Fibroblast of mammary gland (primary cell): ENCODE results near the gene PDCD1LG2.

ENCODE experiments used
- DNase-seq: peaks from one replicate; pipeline ENCODE4 v3.0.0-alpha.2; 2010; ENCODE audit warnings: low read depth
- H3K4me3 ChIP-seq: 2 replicates; pipeline ENCODE4 v1.5.1; 2011; ENCODE audit warnings: low read depth, mild to moderate bottlenecking, low read length, moderate library complexity; ENCODE audit not compliant: control insufficient read depth
- CTCF ChIP-seq: conservative IDR thresholded peaks from 2 replicates; pipeline ENCODE4 v1.5.1; 2011; ENCODE audit warnings: low read depth, low read length, inconsistent platforms; ENCODE audit not compliant: control insufficient read depth, insufficient read depth

PDCD1LG2 gene

GRCh38 chr9:5516453-5517220, 6.3 kb downstream of the PDCD1LG2 start:
- DNase-seq: no peak
- H3K4me3 ChIP-seq: no peak overlapping the region
- TF ChIP-seq CTCF: no peak

- DNase-seq: peak; percentile 69
- no peak overlapping the region for H3K4me3 ChIP-seq
- no peak for TF ChIP-seq CTCF
Measured at GRCh38 chr9:5518171-5518936, 8.0 kb downstream of the PDCD1LG2 start.

GRCh38 chr9:5518937-5519319, 8.6 kb downstream of the PDCD1LG2 start:
- TF ChIP-seq CTCF: no peak
- no peak overlapping the region for H3K4me3 ChIP-seq
- DNase-seq: no peak

- DNase-seq: no peak
- TF ChIP-seq CTCF: no peak
- H3K4me3 ChIP-seq: no peak overlapping the region
Measured at GRCh38 chr9:5524090-5524489, 13.8 kb downstream of the PDCD1LG2 start.

DNA sequence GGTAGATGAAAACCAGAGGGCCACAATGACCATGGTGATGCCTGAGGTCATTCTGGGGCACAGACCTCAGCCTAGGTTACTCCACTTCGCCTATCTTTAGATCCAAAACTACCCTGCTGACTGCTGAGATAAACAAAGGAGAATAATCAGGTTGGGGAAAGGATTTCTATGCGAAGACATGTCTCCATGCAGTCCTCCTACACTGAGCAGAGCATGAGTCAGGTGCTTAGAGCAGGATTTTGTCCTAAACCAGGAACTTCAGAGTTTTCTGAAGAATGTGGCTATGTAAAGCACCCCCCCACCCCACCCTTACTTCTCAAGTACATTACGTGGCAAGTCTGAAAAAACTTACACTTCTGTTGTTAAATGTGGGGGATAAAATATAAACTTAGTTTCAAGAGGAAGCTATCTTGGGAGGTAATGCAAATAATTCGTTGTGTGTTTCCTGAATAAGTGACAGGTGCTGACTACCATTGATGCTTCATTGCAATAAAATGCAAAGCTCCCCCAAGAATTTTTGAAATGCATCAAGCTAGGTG, 19.4 kb downstream of the PDCD1LG2 start:
- DNase-seq: no peak
- no peak for TF ChIP-seq CTCF
- H3K4me3 ChIP-seq: no peak overlapping the region

DNA sequence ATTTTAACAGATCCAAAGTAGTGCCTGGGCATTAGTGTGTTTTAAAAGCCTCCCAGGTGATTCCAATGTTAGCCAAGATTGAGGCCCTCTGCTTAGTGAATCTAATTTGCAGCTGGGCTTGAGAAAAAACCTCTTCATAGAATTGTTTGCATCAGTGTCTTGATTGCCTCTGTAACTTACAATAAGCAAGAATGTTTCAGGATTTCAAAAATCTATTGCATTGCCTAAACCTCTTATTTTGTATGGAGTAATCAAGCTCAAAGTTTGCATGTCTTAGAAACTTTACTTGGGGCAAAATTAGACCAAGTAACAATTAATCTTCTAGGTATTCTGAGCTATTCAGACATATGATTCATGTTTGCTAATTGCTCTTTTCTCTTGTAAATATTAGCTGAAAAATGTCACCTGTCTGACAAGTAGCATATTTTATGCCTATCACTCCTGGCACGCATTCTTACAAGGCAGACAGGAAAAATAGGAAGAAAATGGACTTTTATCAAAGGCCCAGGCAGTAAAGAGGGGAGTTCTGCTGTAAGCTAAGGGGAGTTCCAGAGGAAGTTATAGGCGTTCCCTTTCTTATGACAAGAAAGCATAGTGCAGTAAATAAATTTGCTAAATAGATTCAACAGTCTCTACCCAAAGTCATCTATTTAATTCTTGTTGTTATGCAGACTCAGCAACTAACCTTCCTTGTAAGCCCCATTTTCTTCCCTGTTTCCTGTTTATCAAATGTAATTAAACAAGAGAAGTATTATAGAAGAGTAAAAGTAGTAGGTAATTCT, 21.0 kb downstream of the PDCD1LG2 start:
- no peak overlapping the region for H3K4me3 ChIP-seq
- no peak for DNase-seq
- no peak for TF ChIP-seq CTCF
